ENCODE measurements around the gene HEATR1. TPM values are rescaled to one million over a fixed set of nuclear protein-coding genes. Genes with fewer than 3 reads are reported as not detected.

Gene HEATR1
- polyA plus RNA-seq, 1 of the 3 experiments (the other 2 are of a cell fraction): 10.6 TPM

DNA sequence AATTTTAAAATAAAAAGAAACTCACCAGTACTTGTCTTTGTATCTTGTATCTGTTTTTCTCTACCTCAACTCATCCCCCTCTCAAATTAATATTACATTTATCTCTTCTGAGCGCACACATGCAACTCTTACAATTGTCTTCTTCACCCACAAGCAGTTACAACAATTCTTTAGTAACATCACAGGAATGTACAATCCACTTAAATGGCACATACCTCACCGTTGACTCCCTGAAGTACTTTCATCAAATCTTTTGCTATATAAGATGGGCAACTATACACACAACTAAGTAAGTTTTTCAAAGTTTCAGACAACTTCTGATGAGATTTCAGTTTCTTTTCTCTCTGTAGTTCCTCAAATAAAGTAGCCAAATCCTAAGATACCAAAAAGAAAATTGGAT lies 28.3 kb downstream of the HEATR1 start:
- ChIA-PET POLR2A (no interaction called here), CTCF (no interaction called here)
- WGBS (ENCODE audit: low lambda C conversion rate): 78% methylated on average over 2 of the region's 2 CpGs
- Histone ChIP-seq H4K20me1 (ENCODE audit: insufficient read depth) (no peaks in the 10 kb centered on the region), H3K9me2 (no peaks in the 10 kb centered on the region), H3K4me1 (ENCODE audit: control insufficient read depth in 1 of 2, insufficient read depth in 2 of 2, low read depth in 1 of 2, low read length in 1 of 2) (no peaks in the 10 kb centered on the region), H3K4me2 (no peak overlapping the region), H3F3A (replicated peaks; ENCODE audit: insufficient read depth) (peaks cover 3% of the 10 kb centered on the region), H3K27me3 (ENCODE audit: insufficient read depth) (no peaks in the 10 kb centered on the region), H3K79me2 (ENCODE audit: insufficient read depth) (no peaks in the 10 kb centered on the region), H2AFZ (ENCODE audit: low read depth) (no peak overlapping the region), H3K9me3 (no peaks in the 10 kb centered on the region), H3K9ac (no peak overlapping the region), H3K36me3 (replicated peaks in 1 of 2; ENCODE audit: control insufficient read depth in 1 of 2, insufficient read depth in 2 of 2, low read length in 1 of 2) (peaks cover 78 to 88% of the 10 kb centered on the region in 2 experiments), H3K4me3 (ENCODE audit: low read depth in 2 of 2, low read length in 1 of 2) (no peak overlapping the region), H3K27ac (ENCODE audit: low read depth in 2 of 2, low read length in 1 of 2) (no peak overlapping the region)
- no peak for DNase-seq
- TF ChIP-seq IRF3 (IDR thresholded peaks at IDR 0.05; ENCODE audit: low read depth, low read length) (no peak), FOXJ3 (CRISPR knock-in tag; IDR thresholded peaks at IDR 0.05) (no peak)

DNA sequence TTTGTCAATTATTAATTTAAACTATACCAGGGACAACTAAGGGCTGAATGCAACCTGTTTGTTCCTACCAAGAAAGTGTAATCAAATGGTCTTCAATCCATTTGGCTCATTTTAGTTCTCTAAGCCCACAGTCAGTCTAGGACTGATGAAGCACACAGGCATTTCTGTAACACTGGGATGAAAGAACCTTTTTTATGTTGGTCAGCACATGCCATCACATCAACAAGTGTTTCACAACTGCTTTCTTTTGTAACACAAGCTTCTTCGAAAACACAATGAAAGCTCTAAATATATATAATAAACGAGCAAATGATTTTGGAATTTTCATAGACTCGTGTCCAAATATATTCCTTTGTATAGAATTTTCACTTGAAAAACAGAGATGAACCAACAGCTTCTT lies 28.8 kb downstream of the HEATR1 start:
- no peak overlapping the region for H2AFZ ChIP-seq (ENCODE audit: low read depth)
- H3K27me3 ChIP-seq (ENCODE audit: insufficient read depth): no peaks in the 10 kb centered on the region
- H3K4me3 ChIP-seq (ENCODE audit: low read depth in 2 of 2, low read length in 1 of 2): no peak overlapping the region
- H4K20me1 ChIP-seq (ENCODE audit: insufficient read depth): no peaks in the 10 kb centered on the region
- ChIA-PET CTCF (no interaction called here), POLR2A (no interaction called here)
- DNase-seq: no peak
- TF ChIP-seq FOXJ3 (CRISPR knock-in tag; IDR thresholded peaks at IDR 0.05): no peak
- no peak for TF ChIP-seq TEAD4 (IDR thresholded peaks at IDR 0.05; ENCODE audit: borderline replicate concordance, insufficient read depth)
- H3K9ac ChIP-seq: no peak overlapping the region
- H3K79me2 ChIP-seq (ENCODE audit: insufficient read depth): no peaks in the 10 kb centered on the region
- H3K9me2 ChIP-seq: no peaks in the 10 kb centered on the region
- H3K36me3 ChIP-seq (replicated peaks in 1 of 2; ENCODE audit: control insufficient read depth in 1 of 2, insufficient read depth in 2 of 2, low read length in 1 of 2): peaks cover 81 to 93% of the 10 kb centered on the region in 2 experiments
- no peaks in the 10 kb centered on the region for H3K4me1 ChIP-seq (ENCODE audit: control insufficient read depth in 1 of 2, insufficient read depth in 2 of 2, low read depth in 1 of 2, low read length in 1 of 2)
- H3K27ac ChIP-seq (ENCODE audit: low read depth in 2 of 2, low read length in 1 of 2): no peak overlapping the region
- no peak overlapping the region for H3K4me2 ChIP-seq
- H3K9me3 ChIP-seq: no peaks in the 10 kb centered on the region
- 94% methylated on average over 3 of the region's 3 CpGs for WGBS (ENCODE audit: low lambda C conversion rate)
- peaks cover 3% of the 10 kb centered on the region for H3F3A ChIP-seq (replicated peaks; ENCODE audit: insufficient read depth)

DNA sequence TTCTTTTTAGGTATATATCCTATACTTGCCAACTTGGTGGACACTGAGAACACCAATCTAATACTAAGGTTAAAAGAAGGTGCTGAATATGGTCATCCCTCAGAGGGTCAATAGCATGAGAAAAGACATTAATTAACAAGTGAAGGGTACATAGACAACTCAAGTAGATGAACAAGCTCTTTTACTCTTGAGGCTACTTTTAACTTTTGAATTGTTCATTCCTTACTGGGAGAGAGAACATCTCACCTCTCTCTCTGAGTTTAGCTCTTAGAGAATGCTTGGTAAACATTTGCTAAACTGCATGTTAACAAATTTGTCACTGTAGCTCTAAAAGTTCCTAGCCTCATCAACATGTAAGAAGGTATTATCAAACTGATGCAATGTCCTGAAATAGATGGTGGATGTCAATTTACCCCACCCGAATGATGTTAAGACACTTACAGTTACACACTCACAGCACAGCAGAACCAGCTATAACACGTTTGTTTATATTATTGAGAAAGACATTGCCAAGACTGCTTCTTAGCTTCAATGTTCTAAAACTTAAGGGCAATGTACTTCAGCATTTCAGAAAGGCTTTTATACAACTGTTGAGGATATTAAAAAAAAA lies 35.9 kb downstream of the HEATR1 start:
- Histone ChIP-seq H3K27ac (ENCODE audit: low read depth in 2 of 2, low read length in 1 of 2) (no peak overlapping the region), H3K79me2 (ENCODE audit: insufficient read depth) (no peaks in the 10 kb centered on the region), H3K9me3 (no peaks in the 10 kb centered on the region), H2AFZ (ENCODE audit: low read depth) (no peak overlapping the region), H3K9me2 (no peaks in the 10 kb centered on the region), H3K9ac (no peak overlapping the region), H3K4me3 (ENCODE audit: low read depth in 2 of 2, low read length in 1 of 2) (no peak overlapping the region), H4K20me1 (ENCODE audit: insufficient read depth) (no peaks in the 10 kb centered on the region), H3F3A (replicated peaks; ENCODE audit: insufficient read depth) (no peaks in the 10 kb centered on the region), H3K4me2 (no peak overlapping the region), H3K4me1 (ENCODE audit: control insufficient read depth in 1 of 2, insufficient read depth in 2 of 2, low read depth in 1 of 2, low read length in 1 of 2) (no peaks in the 10 kb centered on the region; a peak in 1 of 4 replicates), H3K36me3 (replicated peaks in 1 of 2; ENCODE audit: control insufficient read depth in 1 of 2, insufficient read depth in 2 of 2, low read length in 1 of 2) (peaks cover 84 to 89% of the 10 kb centered on the region in 2 experiments), H3K27me3 (ENCODE audit: insufficient read depth) (no peaks in the 10 kb centered on the region)
- 97% methylated on average over 2 of the region's 2 CpGs for WGBS (ENCODE audit: low lambda C conversion rate)
- ChIA-PET POLR2A (no interaction called here), CTCF (interaction anchor here (0.8 to 1.7 kb wide), 3 partner anchors 10 to 41 kb away, joined by 3 to 4 read pairs (median 3); no protein-coding TSS in a partner anchor)
- no peak for DNase-seq
- no peak for TF ChIP-seq IRF3 (IDR thresholded peaks at IDR 0.05; ENCODE audit: low read depth, low read length)
